Osteoblast (primary cell): ENCODE results near the gene IVD. TPM values are rescaled to one million over a fixed set of nuclear protein-coding genes. Genes with fewer than 3 reads are reported as not detected.

Experiments used
- DNase-seq: peaks from one replicate; pipeline ENCODE4 v3.0.0; 2011; ENCODE audit warnings: low spot score, mixed read lengths; ENCODE audit not compliant: insufficient read length; ENCODE audit errors: missing footprints
- H2AFZ ChIP-seq: 2 replicates; pipeline ENCODE4 v1.6.0; 2011; ENCODE audit warnings: mild to moderate bottlenecking, low read length
- H3K27ac ChIP-seq: 2 replicates; pipeline ENCODE4 v1.5.1; 2011; ENCODE audit warnings: mild to moderate bottlenecking, low read depth, low read length, moderate library complexity
- H3K27me3 ChIP-seq: 2 replicates; pipeline ENCODE4 v1.6.0; 2012; ENCODE audit warnings: mild to moderate bottlenecking, control low read depth, inconsistent platforms, low read length, moderate library complexity; ENCODE audit not compliant: insufficient read depth
- H3K36me3 ChIP-seq: 2 replicates; pipeline ENCODE4 v1.5.1; 2011; ENCODE audit warnings: mild to moderate bottlenecking, low read length, control low read depth, moderate library complexity; ENCODE audit not compliant: insufficient read depth
- H3K4me1 ChIP-seq: 2 replicates; pipeline ENCODE4 v1.5.1; 2011; ENCODE audit warnings: mild to moderate bottlenecking, low read length, control low read depth, moderate library complexity; ENCODE audit not compliant: insufficient read depth
- H3K4me2 ChIP-seq: 2 replicates; pipeline ENCODE4 v1.6.0; 2011; ENCODE audit warnings: mild to moderate bottlenecking, low read length; ENCODE audit not compliant: insufficient read depth
- H3K4me3 ChIP-seq: fragments of 200-600 bp; sonication (generic); 3 replicates; pipeline ENCODE4 v1.5.1; 2012; ENCODE audit warnings: mild to moderate bottlenecking, low read length, inconsistent platforms; ENCODE audit not compliant: insufficient read depth
- H3K79me2 ChIP-seq: 2 replicates; pipeline ENCODE4 v1.6.0; 2012; ENCODE audit warnings: mild to moderate bottlenecking, low read length, control low read depth, inconsistent platforms; ENCODE audit not compliant: insufficient read depth
- H3K9me3 ChIP-seq: 2 replicates; pipeline ENCODE4 v1.5.1; 2011; ENCODE audit warnings: low read depth, low read length, control low read depth
- H4K20me1 ChIP-seq: 2 replicates; pipeline ENCODE4 v1.6.0; 2012; ENCODE audit warnings: mild to moderate bottlenecking, low read length, control low read depth; ENCODE audit not compliant: insufficient read depth
- CTCF ChIP-seq: IDR thresholded peaks from 2 replicates; pipeline ENCODE4 v1.5.1; 2011; ENCODE audit warnings: mild to moderate bottlenecking, low read depth, low read length, moderate library complexity; ENCODE audit errors: extremely low read depth
- total RNA-seq: library from RNA; depleted of rRNA; stranded (reverse); fragments of >200 nt; gene quantifications from 2 replicates; pipeline ENCODE4 v1.2.3, GENCODE V29; 2012

Gene IVD
- total RNA-seq, 1 donor: 46.3 TPM

- H3K79me2 ChIP-seq: no peaks in the 10 kb centered on the region
- DNase-seq: peak; percentile 90
- no peaks in the 10 kb centered on the region for H4K20me1 ChIP-seq
- peaks cover 9% of the 10 kb centered on the region for H3K4me1 ChIP-seq
- no peaks in the 10 kb centered on the region for H3K9me3 ChIP-seq
- H2AFZ ChIP-seq: no peak overlapping the region
- H3K36me3 ChIP-seq: no peaks in the 10 kb centered on the region
- peak overlapping the region; percentile 56 for H3K4me3 ChIP-seq
- peak overlapping the region; percentile 65 for H3K4me2 ChIP-seq
- peaks cover 69% of the 10 kb centered on the region for H3K27me3 ChIP-seq
- H3K27ac ChIP-seq: no peak overlapping the region
- no peak for TF ChIP-seq CTCF
Observed at GRCh38 chr15:40436116-40436891, 30.7 kb downstream of the IVD start.

GRCh38 chr15:40436892-40437751, 31.5 kb downstream of the IVD start:
- no peak overlapping the region for H3K27ac ChIP-seq
- H3K4me1 ChIP-seq: peaks cover 9% of the 10 kb centered on the region
- peaks cover 4% of the 10 kb centered on the region for H3K79me2 ChIP-seq
- peaks cover 2% of the 10 kb centered on the region for H4K20me1 ChIP-seq
- no peaks in the 10 kb centered on the region for H3K9me3 ChIP-seq
- H3K4me3 ChIP-seq: peak overlapping the region; percentile 56
- DNase-seq: peak; percentile 91
- TF ChIP-seq CTCF: no peak
- H3K36me3 ChIP-seq: no peaks in the 10 kb centered on the region
- H3K27me3 ChIP-seq: peaks cover 69% of the 10 kb centered on the region
- peak overlapping the region; percentile 65 for H3K4me2 ChIP-seq
- no peak overlapping the region for H2AFZ ChIP-seq

DNA sequence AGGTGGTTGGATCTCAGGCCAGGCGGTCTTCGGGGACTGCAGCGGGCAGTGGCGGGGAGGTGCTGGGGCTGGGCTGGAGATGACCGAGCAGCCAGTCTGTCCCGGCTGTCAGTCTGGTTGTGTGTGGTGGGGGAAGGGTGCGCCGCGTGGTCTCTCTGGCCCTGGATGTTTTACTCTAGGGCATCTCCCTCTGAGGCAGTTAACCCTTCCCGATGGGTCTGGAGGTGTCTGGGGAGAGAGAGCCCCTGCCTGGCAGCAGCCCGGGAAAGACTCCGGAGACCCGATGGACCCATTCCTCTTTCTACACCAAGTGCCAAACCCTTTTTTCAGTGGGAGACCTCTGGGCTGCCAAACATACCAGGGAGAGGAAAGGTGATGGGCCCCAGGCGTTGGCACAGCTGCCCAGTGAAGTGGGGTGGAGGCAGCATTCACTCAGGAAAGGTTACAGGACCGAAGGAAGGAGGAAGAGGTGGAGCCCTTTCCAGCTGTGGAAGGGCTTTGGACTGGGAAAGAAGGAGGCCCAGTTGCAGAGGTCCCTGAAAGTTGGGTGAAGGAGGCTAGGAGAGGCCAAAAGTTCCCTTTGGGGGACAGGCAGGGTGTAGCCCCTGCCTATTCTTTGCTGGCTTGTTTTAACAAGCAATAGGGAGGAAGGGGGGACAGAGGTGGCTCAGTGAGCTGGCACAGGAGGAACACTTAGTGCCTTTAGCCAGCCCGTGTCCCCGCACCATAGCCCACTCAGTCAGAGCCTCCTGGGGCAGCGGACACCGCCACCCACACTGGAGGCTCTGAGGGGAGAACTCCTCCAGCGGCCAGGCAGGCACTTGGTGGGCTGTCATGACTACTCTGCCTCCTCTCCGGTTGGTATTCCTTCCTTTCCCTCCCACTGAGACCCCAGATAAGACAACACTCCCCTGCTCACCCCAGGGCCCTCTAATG, 32.4 kb downstream of the IVD start:
- H3K4me3 ChIP-seq: no peak overlapping the region
- no peak overlapping the region for H3K4me2 ChIP-seq
- H3K9me3 ChIP-seq: no peaks in the 10 kb centered on the region
- H3K36me3 ChIP-seq: no peaks in the 10 kb centered on the region
- H2AFZ ChIP-seq: no peak overlapping the region
- H3K4me1 ChIP-seq: peaks cover 9% of the 10 kb centered on the region
- no peak for TF ChIP-seq CTCF
- peaks cover 67% of the 10 kb centered on the region for H3K27me3 ChIP-seq
- peak; percentile 89 for DNase-seq
- peaks cover 10% of the 10 kb centered on the region for H4K20me1 ChIP-seq
- peaks cover 10% of the 10 kb centered on the region for H3K79me2 ChIP-seq
- no peak overlapping the region for H3K27ac ChIP-seq
